Hepatocyte (in vitro differentiated cells): ENCODE data around the gene PSMB7.

Experiments used
- EZH2phosphoT487 ChIP-seq: fragments of 200-600 bp; sonication (generic); IDR thresholded peaks from one replicate; pipeline ENCODE4 v1.6.1; 2018; ENCODE audit warnings: antibody characterized with exemption, mild to moderate bottlenecking, low read depth, moderate library complexity; ENCODE audit not compliant: unreplicated experiment, severe bottlenecking
- TF ChIP-seq, protein P1 (sequence below): fragments of 200-600 bp; sonication (generic); IDR thresholded peaks from 2 replicates; pipeline ENCODE4 v1.5.1; 2016; ENCODE audit warnings: antibody characterized with exemption, mild to moderate bottlenecking; ENCODE audit not compliant: poor library complexity

GRCh38 chr9:124385623-124386022 lies 29.6 kb downstream of the PSMB7 start:
- TF ChIP-seq, protein P1, sequence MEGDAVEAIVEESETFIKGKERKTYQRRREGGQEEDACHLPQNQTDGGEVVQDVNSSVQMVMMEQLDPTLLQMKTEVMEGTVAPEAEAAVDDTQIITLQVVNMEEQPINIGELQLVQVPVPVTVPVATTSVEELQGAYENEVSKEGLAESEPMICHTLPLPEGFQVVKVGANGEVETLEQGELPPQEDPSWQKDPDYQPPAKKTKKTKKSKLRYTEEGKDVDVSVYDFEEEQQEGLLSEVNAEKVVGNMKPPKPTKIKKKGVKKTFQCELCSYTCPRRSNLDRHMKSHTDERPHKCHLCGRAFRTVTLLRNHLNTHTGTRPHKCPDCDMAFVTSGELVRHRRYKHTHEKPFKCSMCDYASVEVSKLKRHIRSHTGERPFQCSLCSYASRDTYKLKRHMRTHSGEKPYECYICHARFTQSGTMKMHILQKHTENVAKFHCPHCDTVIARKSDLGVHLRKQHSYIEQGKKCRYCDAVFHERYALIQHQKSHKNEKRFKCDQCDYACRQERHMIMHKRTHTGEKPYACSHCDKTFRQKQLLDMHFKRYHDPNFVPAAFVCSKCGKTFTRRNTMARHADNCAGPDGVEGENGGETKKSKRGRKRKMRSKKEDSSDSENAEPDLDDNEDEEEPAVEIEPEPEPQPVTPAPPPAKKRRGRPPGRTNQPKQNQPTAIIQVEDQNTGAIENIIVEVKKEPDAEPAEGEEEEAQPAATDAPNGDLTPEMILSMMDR: no peak
- no peak for TF ChIP-seq EZH2phosphoT487
